Measurements from ENCODE around the gene ANO1. TPM values are rescaled to one million over a fixed set of nuclear protein-coding genes. Genes with fewer than 3 reads are reported as not detected.

The ANO1 gene
- total RNA-seq, 1 experiment from 2014 or later = 41.7 TPM

GRCh38 chr11:70202920-70203750, 125.0 kb downstream of the ANO1 start, which contains the start of gene FADD (continued):
- TF ChIP-seq CTCF (IDR thresholded peaks at IDR 0.05 in 2 of 3, conservative IDR thresholded peaks at IDR 0.05 in 1 of 3; ENCODE audit: borderline replicate concordance in 1 of 3, insufficient read depth in 1 of 3, low read depth in 2 of 3, low read length in 2 of 3) = no peak
- TF ChIP-seq ELF1 (IDR thresholded peaks at IDR 0.05; ENCODE audit: borderline replicate concordance, low read depth) = peak; percentile 94; the same call in 1 of the 2 replicates
- TF ChIP-seq FOSL1 (IDR thresholded peaks at IDR 0.05; ENCODE audit: low read depth) = no peak

GRCh38 chr11:70203751-70204465, 125.8 kb downstream of the ANO1 start:
- peak overlapping the region; percentile 98 for H3K9ac ChIP-seq (ENCODE audit: low read length)
- H3K79me2 ChIP-seq (ENCODE audit: insufficient read depth, low read length) = peaks cover 45% of the 10 kb centered on the region
- peak overlapping the region; percentile 94 to 96 for H3K4me3 ChIP-seq (replicated peaks in 1 of 2; ENCODE audit: low read depth in 1 of 2, low read length in 2 of 2)
- no peaks in the 10 kb centered on the region for H3K9me3 ChIP-seq (ENCODE audit: control insufficient read depth in 1 of 2, insufficient read depth in 1 of 2, low read depth in 1 of 2, low read length in 2 of 2)
- POLR2A ChIA-PET = no interaction called here
- no peak overlapping the region for H2AFZ ChIP-seq (ENCODE audit: low read depth, low read length, poor library complexity, severe bottlenecking)
- DNase-seq (ENCODE audit: low read depth, low spot score) = peak; percentile 19
- H3K9me2 ChIP-seq (ENCODE audit: insufficient read depth) = no peaks in the 10 kb centered on the region
- RAD21 ChIA-PET (ENCODE audit: low non-redundant PET in 1 of 2, low total read pairs in 2 of 2, uncharacterized antibody in 2 of 2, unreplicated experiment in 2 of 2) = no interaction called here
- peak overlapping the region; percentile 96 for H3K27ac ChIP-seq (ENCODE audit: low read depth, low read length)
- peak; percentile 33 for ATAC-seq
- H3K36me3 ChIP-seq (ENCODE audit: control insufficient read depth in 1 of 2, insufficient read depth in 2 of 2, low read length in 2 of 2) = peaks cover 20 to 26% of the 10 kb centered on the region in 2 experiments; a peak in 2 of 4 replicates
- peaks cover 7 to 31% of the 10 kb centered on the region in 2 experiments; a peak in 3 of 4 replicates for H3K4me1 ChIP-seq (ENCODE audit: control insufficient read depth in 1 of 2, insufficient read depth in 2 of 2, low read length in 2 of 2)
- CTCF ChIA-PET = interaction anchor here (0.7 to 1.4 kb wide), 3 partner anchors 285 to 291 kb away, joined by 3 to 4 read pairs (median 3); no protein-coding TSS in a partner anchor
- BruUV-seq (replicated peaks) = TSS peak; percentile 79
- H3K27me3 ChIP-seq (ENCODE audit: insufficient read depth, low read length) = no peaks in the 10 kb centered on the region
- H3K4me2 ChIP-seq (ENCODE audit: low read length) = peak overlapping the region; percentile 80
- intact Hi-C loops (cut with micrococcal nuclease) = loop anchor here (5.0 kb wide), 1 partner anchor 68 kb away; the partner anchor contains the start of gene PPFIA1
- no peaks in the 10 kb centered on the region; the same call in 1 of the 2 replicates for H4K20me1 ChIP-seq (ENCODE audit: insufficient read depth)
- TF ChIP-seq EZH2 (IDR thresholded peaks at IDR 0.05) = no peak
- no peak; the same call in 1 of the 2 replicates for TF ChIP-seq SIN3A (IDR thresholded peaks at IDR 0.05; ENCODE audit: low read depth)
- peak; percentile 76 for TF ChIP-seq FOSL1 (IDR thresholded peaks at IDR 0.05; ENCODE audit: low read depth)
- peak; percentile 53; the same call in 1 of the 2 replicates for TF ChIP-seq ZFX (IDR thresholded peaks at IDR 0.05)
- no peak for TF ChIP-seq CTCF (IDR thresholded peaks at IDR 0.05 in 2 of 3, conservative IDR thresholded peaks at IDR 0.05 in 1 of 3; ENCODE audit: borderline replicate concordance in 1 of 3, insufficient read depth in 1 of 3, low read depth in 2 of 3, low read length in 2 of 3)
- peak; percentile 60 for TF ChIP-seq JUND (IDR thresholded peaks at IDR 0.05)
- TF ChIP-seq POLR2AphosphoS5 (IDR thresholded peaks at IDR 0.05; ENCODE audit: low read depth, low read length) = peak; percentile 38; the same call in 1 of the 2 replicates

Data from HCT116 (cell line).